Measurements from ENCODE around the gene TMEM30B.

DNA sequence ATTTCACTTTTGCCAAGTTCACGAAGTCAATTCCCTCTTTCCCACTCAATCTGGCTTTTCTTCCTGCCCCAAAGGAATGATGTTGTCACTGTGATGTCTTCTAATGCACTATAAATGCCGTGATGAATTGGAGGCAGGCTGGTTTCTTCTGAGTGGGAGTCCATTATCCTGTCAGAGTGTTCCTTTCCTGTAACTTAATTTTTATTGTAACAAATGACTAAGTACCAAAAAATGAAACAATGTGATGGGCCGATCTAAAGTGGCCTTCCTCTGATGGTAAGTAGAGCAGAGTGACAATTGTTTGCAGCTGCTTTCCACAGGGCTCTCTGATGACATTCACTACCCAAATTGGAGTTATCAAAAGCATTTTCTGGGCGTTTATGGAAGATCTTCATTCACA, 22.2 kb downstream of the TMEM30B start:
- TF ChIP-seq, protein P1, sequence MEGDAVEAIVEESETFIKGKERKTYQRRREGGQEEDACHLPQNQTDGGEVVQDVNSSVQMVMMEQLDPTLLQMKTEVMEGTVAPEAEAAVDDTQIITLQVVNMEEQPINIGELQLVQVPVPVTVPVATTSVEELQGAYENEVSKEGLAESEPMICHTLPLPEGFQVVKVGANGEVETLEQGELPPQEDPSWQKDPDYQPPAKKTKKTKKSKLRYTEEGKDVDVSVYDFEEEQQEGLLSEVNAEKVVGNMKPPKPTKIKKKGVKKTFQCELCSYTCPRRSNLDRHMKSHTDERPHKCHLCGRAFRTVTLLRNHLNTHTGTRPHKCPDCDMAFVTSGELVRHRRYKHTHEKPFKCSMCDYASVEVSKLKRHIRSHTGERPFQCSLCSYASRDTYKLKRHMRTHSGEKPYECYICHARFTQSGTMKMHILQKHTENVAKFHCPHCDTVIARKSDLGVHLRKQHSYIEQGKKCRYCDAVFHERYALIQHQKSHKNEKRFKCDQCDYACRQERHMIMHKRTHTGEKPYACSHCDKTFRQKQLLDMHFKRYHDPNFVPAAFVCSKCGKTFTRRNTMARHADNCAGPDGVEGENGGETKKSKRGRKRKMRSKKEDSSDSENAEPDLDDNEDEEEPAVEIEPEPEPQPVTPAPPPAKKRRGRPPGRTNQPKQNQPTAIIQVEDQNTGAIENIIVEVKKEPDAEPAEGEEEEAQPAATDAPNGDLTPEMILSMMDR (IDR thresholded peaks at IDR 0.05), result no peak
- TF ChIP-seq POLR2A (IDR thresholded peaks at IDR 0.05), result no peak
